Gastrocnemius medialis (tissue), 4 donors: Measurements from ENCODE around the gene PDIA4. TPM values are rescaled to one million over a fixed set of nuclear protein-coding genes. Genes with fewer than 3 reads are reported as not detected.

Source experiments
- ATAC-seq, 2 donors: fragments of 150-250 bp; one replicate each; pipeline ENCODE4 v1.9.1; 2016
- DNase-seq, 2 donors: peaks; one replicate each; pipeline ENCODE4 v3.0.0-alpha.2; 2019
- H3K27ac ChIP-seq, 4 donors: fragments of 200-600 bp; sonication (generic); 1 replicate in 1 of 4; 2 replicates in 3 of 4; pipeline ENCODE4 v1.5.1; 2016 to 2018; ENCODE audit warnings: mild to moderate bottlenecking in 2 of 4, moderate library complexity in 1 of 4
- H3K27me3 ChIP-seq, 3 donors: fragments of 200-600 bp; sonication (generic) in 2 of 3; 1 replicate in 1 of 3; 2 replicates in 2 of 3; pipeline versions ENCODE4 v1.5.1 to v1.6.0; 2016 to 2019; ENCODE audit warnings: mild to moderate bottlenecking in 1 of 3, moderate library complexity in 1 of 3
- H3K36me3 ChIP-seq, 2 donors: fragments of 200-600 bp; sonication (generic) in 1 of 2; one replicate each; pipeline ENCODE4 v1.5.1; 2017 to 2018
- H3K4me1 ChIP-seq, 2 donors: fragments of 200-600 bp; sonication (generic) in 1 of 2; one replicate each; pipeline ENCODE4 v1.5.1; 2016 to 2017; ENCODE audit warnings: mild to moderate bottlenecking in 2 of 2
- H3K4me3 ChIP-seq, 4 donors: fragments of 200-600 bp; sonication (generic) in 3 of 4; 1 replicate in 1 of 4; 2 replicates in 3 of 4; pipeline ENCODE4 v1.5.1; 2016 to 2019; ENCODE audit warnings: mild to moderate bottlenecking in 2 of 4
- H3K9me3 ChIP-seq, 3 donors: fragments of 200-600 bp; sonication (generic) in 2 of 3; 1 replicate in 1 of 3; 2 replicates in 2 of 3; pipeline ENCODE4 v1.5.1; 2016 to 2019
- CTCF ChIP-seq, 5 experiments: fragments of 450-650 bp in 3 of 5; fragments of 200-600 bp in 2 of 5; sonication (generic) in 2 of 5; IDR thresholded peaks in 4 of 5; conservative IDR thresholded peaks in 1 of 5; 1 replicate in 4 of 5; 2 replicates in 1 of 5; pipeline ENCODE4 v1.5.1; 2016 to 2019; ENCODE audit warnings: antibody characterized with exemption in 5 of 5, mild to moderate bottlenecking in 3 of 5, moderate library complexity in 3 of 5
- POLR2A ChIP-seq, 2 donors: fragments of 450-650 bp; IDR thresholded peaks; one replicate each; pipeline ENCODE4 v1.6.1; 2017; ENCODE audit warnings: antibody characterized with exemption in 2 of 2, mild to moderate bottlenecking in 2 of 2, moderate library complexity in 2 of 2
- in situ Hi-C, 4 donors: fragments of 200-750 bp; cut with MboI; loops; one replicate each; pipeline versions ENCODE4 v1.15.0 to v1.8.0; 2017; ENCODE audit warnings: low sequenced_read_pairs in 4 of 4
- intact Hi-C: fragments of 100-400 bp; cut with DNase I; formaldehyde crosslinking; loops from one replicate; pipeline ENCODE4 v1.15.1; 2023; ENCODE audit warnings: low total_unique reads
- total RNA-seq, 4 donors: library from RNA; depleted of rRNA; stranded (reverse); fragments of >200 nt; gene quantifications; one replicate each; pipeline versions ENCODE4 v1.1.0 to v1.2.3, GENCODE V29; 2016

Gene PDIA4
- total RNA-seq, 4 donors from 2014 or later = 10.8 to 19.6 (median 14.2) TPM

- Histone ChIP-seq H3K4me3 (no peak overlapping the region), H3K27me3 (no peaks in the 10 kb centered on the region), H3K9me3 (no peaks in the 10 kb centered on the region), H3K27ac (no peak overlapping the region), H3K36me3 (peaks cover 0 to 58% of the 10 kb centered on the region in 2 donors), H3K4me1 (no peaks in the 10 kb centered on the region)
- TF ChIP-seq CTCF (IDR thresholded peaks at IDR 0.05 in 4 of 5, conservative IDR thresholded peaks at IDR 0.05 in 1 of 5) = no peak
- TF ChIP-seq POLR2A (IDR thresholded peaks at IDR 0.05) = no peak
- in situ Hi-C loops (loop anchor here in 3 of 4 donors (5.0 to 10.0 kb wide), 2 partner anchors 78 to 81 kb away; no protein-coding TSS in a partner anchor), intact Hi-C loops (no loop called here)
- no peak for ATAC-seq
- DNase-seq = no peak
These were observed 22.0 kb downstream of the PDIA4 start for GRCh38 chr7:149006345-149006725.

GRCh38 chr7:149005427-149006344 lies 22.6 kb downstream of the PDIA4 start:
- intact Hi-C loops = loop anchor here (1.0 kb wide), 2 partner anchors 60 to 85 kb away; partner anchors contain the start of gene ZNF786
- DNase-seq (peak; percentile 59 to 72), ATAC-seq (peak; percentile 82 to 94)
- no peaks in the 10 kb centered on the region for H3K27me3 ChIP-seq
- H3K27ac ChIP-seq = no peak overlapping the region
- H3K9me3 ChIP-seq = no peaks in the 10 kb centered on the region
- TF ChIP-seq CTCF (IDR thresholded peaks at IDR 0.05 in 4 of 5, conservative IDR thresholded peaks at IDR 0.05 in 1 of 5) (peak; percentile 76 to 92 (median 87)), POLR2A (IDR thresholded peaks at IDR 0.05) (no peak)
- H3K36me3 ChIP-seq = peaks cover 0 to 52% of the 10 kb centered on the region in 2 donors
- H3K4me1 ChIP-seq = no peaks in the 10 kb centered on the region
- no peak overlapping the region for H3K4me3 ChIP-seq
- in situ Hi-C loops = loop anchor here in 3 of 4 donors (5.0 to 10.0 kb wide), 2 partner anchors 79 to 82 kb away; no protein-coding TSS in a partner anchor

- ATAC-seq (no peak), DNase-seq (no peak)
- in situ Hi-C loops (loop anchor here in 3 of 4 donors (5.0 to 10.0 kb wide), 2 partner anchors 80 to 83 kb away; no protein-coding TSS in a partner anchor), intact Hi-C loops (loop anchor here (1.0 kb wide), 2 partner anchors 61 to 86 kb away; partner anchors contain the start of gene ZNF786)
- Histone ChIP-seq H3K27me3 (no peaks in the 10 kb centered on the region), H3K36me3 (peaks cover 0 to 42% of the 10 kb centered on the region in 2 donors), H3K27ac (no peak overlapping the region), H3K9me3 (no peaks in the 10 kb centered on the region), H3K4me1 (no peaks in the 10 kb centered on the region), H3K4me3 (no peak overlapping the region)
- TF ChIP-seq CTCF (IDR thresholded peaks at IDR 0.05 in 4 of 5, conservative IDR thresholded peaks at IDR 0.05 in 1 of 5) (no peak), POLR2A (IDR thresholded peaks at IDR 0.05) (no peak)
These were observed 23.6 kb downstream of the PDIA4 start for GRCh38 chr7:149004405-149005370.

- Histone ChIP-seq H3K27me3 (no peaks in the 10 kb centered on the region), H3K36me3 (peaks cover 0 to 37% of the 10 kb centered on the region in 2 donors), H3K4me1 (no peaks in the 10 kb centered on the region), H3K4me3 (no peak overlapping the region), H3K9me3 (no peaks in the 10 kb centered on the region), H3K27ac (no peak overlapping the region)
- TF ChIP-seq POLR2A (IDR thresholded peaks at IDR 0.05) (no peak), CTCF (IDR thresholded peaks at IDR 0.05 in 4 of 5, conservative IDR thresholded peaks at IDR 0.05 in 1 of 5) (no peak)
- ATAC-seq (no peak), DNase-seq (no peak)
- in situ Hi-C loops = loop anchor here in 2 of 4 donors (10.0 kb wide), 1 partner anchor 81 kb away; no protein-coding TSS in a partner anchor
- intact Hi-C loops = no loop called here
These were observed 24.6 kb downstream of the PDIA4 start for GRCh38 chr7:149003560-149004305.
